ENCODE results near the gene FOXN1.

- TF ChIP-seq ZFX (IDR thresholded peaks at IDR 0.05) (no peak), CTCF (conservative IDR thresholded peaks at IDR 0.05) (no peak)
Measured at GRCh38 chr17:28527859-28528258, 21.7 kb downstream of the FOXN1 start.

Data from C4-2B (cell line).